GM10266 (cell line): ENCODE data around the gene ZDHHC14.

Experiments
- DNase-seq: peaks from one replicate; pipeline ENCODE4 v3.0.0; 2012; ENCODE audit errors: extremely low spot score
- TF ChIP-seq, protein P1 (sequence below): IDR thresholded peaks from 2 replicates; pipeline ENCODE4 v1.5.1; 2012; ENCODE audit warnings: mild to moderate bottlenecking, low read depth; ENCODE audit not compliant: control insufficient read depth, insufficient read depth; ENCODE audit errors: missing control alignments

ZDHHC14 gene

DNA sequence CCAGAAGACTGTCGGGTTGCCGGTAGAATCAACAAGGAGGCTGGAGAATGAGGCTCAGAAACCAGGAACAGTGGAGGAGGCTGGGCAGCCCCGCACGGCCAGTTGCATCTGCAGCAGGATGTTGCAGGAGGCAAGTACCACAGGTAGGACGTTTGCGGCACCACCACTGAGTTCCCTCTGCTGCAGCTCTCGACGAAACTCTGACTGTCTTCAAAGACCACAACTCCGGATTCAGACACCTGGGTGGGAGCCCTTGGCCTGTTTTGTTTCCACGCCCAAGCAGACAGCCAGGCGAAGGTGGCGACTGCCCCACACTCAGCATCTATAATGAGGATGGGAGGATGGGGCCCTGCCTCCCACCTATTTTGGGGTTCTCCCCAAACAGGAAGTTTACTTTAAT is 218.2 kb downstream of the ZDHHC14 start:
- TF ChIP-seq, protein P1, sequence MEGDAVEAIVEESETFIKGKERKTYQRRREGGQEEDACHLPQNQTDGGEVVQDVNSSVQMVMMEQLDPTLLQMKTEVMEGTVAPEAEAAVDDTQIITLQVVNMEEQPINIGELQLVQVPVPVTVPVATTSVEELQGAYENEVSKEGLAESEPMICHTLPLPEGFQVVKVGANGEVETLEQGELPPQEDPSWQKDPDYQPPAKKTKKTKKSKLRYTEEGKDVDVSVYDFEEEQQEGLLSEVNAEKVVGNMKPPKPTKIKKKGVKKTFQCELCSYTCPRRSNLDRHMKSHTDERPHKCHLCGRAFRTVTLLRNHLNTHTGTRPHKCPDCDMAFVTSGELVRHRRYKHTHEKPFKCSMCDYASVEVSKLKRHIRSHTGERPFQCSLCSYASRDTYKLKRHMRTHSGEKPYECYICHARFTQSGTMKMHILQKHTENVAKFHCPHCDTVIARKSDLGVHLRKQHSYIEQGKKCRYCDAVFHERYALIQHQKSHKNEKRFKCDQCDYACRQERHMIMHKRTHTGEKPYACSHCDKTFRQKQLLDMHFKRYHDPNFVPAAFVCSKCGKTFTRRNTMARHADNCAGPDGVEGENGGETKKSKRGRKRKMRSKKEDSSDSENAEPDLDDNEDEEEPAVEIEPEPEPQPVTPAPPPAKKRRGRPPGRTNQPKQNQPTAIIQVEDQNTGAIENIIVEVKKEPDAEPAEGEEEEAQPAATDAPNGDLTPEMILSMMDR, result no peak
- no peak for DNase-seq

- TF ChIP-seq, protein P1, result no peak
- no peak for DNase-seq
Observed at GRCh38 chr6:157600807-157601206, 219.8 kb downstream of the ZDHHC14 start.

DNA sequence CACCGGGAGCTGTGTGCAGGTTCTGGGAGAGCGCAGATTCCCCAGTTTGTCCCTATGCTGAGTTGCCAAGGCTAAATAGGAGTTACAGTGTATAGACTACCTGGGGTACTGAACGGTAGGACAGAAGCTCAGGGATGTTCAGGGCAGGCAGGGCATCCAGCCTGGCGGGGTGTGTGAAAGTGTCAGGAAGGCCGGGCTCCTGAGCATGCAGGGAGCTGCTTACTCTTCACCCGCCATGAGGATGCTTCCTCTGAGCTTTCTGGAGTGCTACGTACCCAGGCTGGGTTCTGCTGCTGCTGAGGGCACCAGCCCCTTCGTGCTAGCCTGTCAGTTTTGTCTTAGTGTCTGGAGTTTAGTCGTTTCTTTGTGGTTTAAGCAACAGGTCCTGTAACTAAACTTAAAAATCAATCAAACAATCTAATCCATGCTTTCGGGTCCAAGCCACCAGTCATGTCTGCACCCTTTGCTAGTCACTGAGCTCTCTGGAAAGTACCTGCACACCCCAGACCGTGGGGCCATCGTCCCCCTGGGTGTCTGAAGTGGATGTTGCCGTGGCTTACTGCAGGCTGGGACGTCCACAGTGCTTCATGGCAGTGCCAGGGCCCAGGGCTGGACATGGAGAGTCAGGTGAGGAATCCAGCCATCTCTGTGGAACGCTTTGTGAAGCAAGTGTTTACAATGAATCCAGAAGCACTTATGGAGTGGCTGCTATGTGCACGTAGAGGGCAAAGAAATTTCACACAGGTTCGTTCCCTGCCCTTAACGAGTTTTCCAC is 221.7 kb downstream of the ZDHHC14 start:
- DNase-seq, result no peak
- TF ChIP-seq, protein P1, result no peak

GRCh38 chr6:157603314-157603940 is 222.4 kb downstream of the ZDHHC14 start:
- no peak for DNase-seq
- TF ChIP-seq, protein P1, result no peak

GRCh38 chr6:157603971-157604370 is 223.0 kb downstream of the ZDHHC14 start:
- DNase-seq, result no peak
- TF ChIP-seq, protein P1, result no peak

DNA sequence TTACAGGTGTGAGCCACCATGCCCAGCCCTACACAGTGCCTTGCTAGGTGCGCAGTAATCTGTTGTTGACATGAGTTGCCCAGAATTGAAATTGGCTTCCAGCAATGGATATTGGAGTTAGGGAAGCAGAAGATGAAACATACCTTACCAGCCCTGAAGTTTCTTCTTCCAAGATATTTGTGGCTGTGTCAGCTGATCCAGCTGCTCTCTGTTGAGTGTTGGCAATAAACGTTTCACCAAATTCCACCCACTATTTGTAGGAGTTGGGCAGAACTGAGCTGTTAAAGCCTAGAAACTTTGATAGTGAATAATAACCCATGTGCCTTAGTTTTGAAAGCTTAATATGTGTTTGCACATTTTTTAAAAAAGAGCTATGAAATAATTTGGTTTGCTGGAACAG is 223.8 kb downstream of the ZDHHC14 start:
- no peak for DNase-seq
- TF ChIP-seq, protein P1, result no peak

GRCh38 chr6:157605484-157605883 is 224.5 kb downstream of the ZDHHC14 start:
- TF ChIP-seq, protein P1, result no peak
- no peak for DNase-seq
